Ovary (tissue), 3 donors: ENCODE measurements around the gene TDRD9.

Experiments
- CTCF ChIP-seq, 3 donors: fragments of 450-650 bp in 2 of 3; fragments of 200-600 bp in 1 of 3; IDR thresholded peaks; one replicate each; pipeline versions ENCODE4 v1.5.1 to v1.8.0; 2016 to 2022; ENCODE audit warnings: antibody characterized with exemption in 3 of 3, mild to moderate bottlenecking in 1 of 3
- POLR2A ChIP-seq: fragments of 450-650 bp; IDR thresholded peaks from one replicate; pipeline ENCODE4 v1.6.1; 2017; ENCODE audit warnings: antibody characterized with exemption, mild to moderate bottlenecking, moderate library complexity
- donor health status: DM: no; HTN: no; CAD: no.

GRCh38 chr14:104085032-104085888 is 157.0 kb downstream of the TDRD9 start, which contains the start of gene ASPG:
- no peak for TF ChIP-seq CTCF (IDR thresholded peaks at IDR 0.05)
- peak; percentile 27 for TF ChIP-seq POLR2A
